HepG2 (cell line): ENCODE data around the gene MIDN. TPM values are rescaled to one million over a fixed set of nuclear protein-coding genes. Genes with fewer than 3 reads are reported as not detected.
A peak's percentile ranks its signal among the peaks of the same experiment; 100 is the strongest.

ENCODE experiments used
- ARHGAP35 ChIP-seq: sonication (generic); formaldehyde crosslinking; IDR thresholded peaks from 2 replicates; pipeline ENCODE4 v1.9.0; 2022; ENCODE audit warnings: mild to moderate bottlenecking, inconsistent platforms, moderate library complexity, missing genetic modification reagents, borderline replicate concordance
- CC2D1A ChIP-seq: sonication (generic); formaldehyde crosslinking; IDR thresholded peaks from 2 replicates; pipeline ENCODE4 v1.8.1; 2023; ENCODE audit warnings: mild to moderate bottlenecking, missing genetic modification reagents
- CREB1 ChIP-seq, 2 experiments: fragments of 450-650 bp in 1 of 2; IDR thresholded peaks; 2 replicates each; pipeline ENCODE4 v1.6.1; 2016 to 2017; ENCODE audit warnings: control low read depth in 1 of 2, mild to moderate bottlenecking in 1 of 2, missing compliant biosample characterization in 1 of 2, missing genetic modification characterization in 1 of 2
- EED ChIP-seq: sonication (generic); formaldehyde crosslinking; IDR thresholded peaks from 2 replicates; pipeline ENCODE4 v1.5.0; 2020; ENCODE audit warnings: mild to moderate bottlenecking, missing genetic modification reagents
- HDAC2 ChIP-seq: sonication (generic); formaldehyde crosslinking; IDR thresholded peaks from 2 replicates; pipeline ENCODE4 v1.4.0; 2020; ENCODE audit warnings: missing genetic modification reagents
- HNRNPH1 ChIP-seq: fragments of 200-400 bp; formaldehyde crosslinking; optimal IDR thresholded peaks from 2 replicates; pipeline ENCODE3; 2017; ENCODE audit warnings: mild to moderate bottlenecking, low read depth, low read length
- NCOA1 ChIP-seq: sonication (generic); formaldehyde crosslinking; IDR thresholded peaks from 2 replicates; pipeline ENCODE4 v1.9.0; 2021; ENCODE audit warnings: missing genetic modification reagents
- NONO ChIP-seq, 2 experiments: fragments of 450-650 bp in 1 of 2; sonication (generic) in 1 of 2; formaldehyde crosslinking in 1 of 2; IDR thresholded peaks in 1 of 2; conservative IDR thresholded peaks in 1 of 2; 2 replicates each; pipeline versions ENCODE4 v1.6.1 to v1.8.0; 2017 to 2022; ENCODE audit warnings: mild to moderate bottlenecking in 1 of 2, missing genetic modification reagents in 1 of 2, moderate library complexity in 1 of 2
- PHF20 ChIP-seq: sonication (generic); formaldehyde crosslinking; IDR thresholded peaks from 2 replicates; pipeline ENCODE4 v1.5.0; 2020; ENCODE audit warnings: mild to moderate bottlenecking, missing genetic modification reagents
- ZNF7 ChIP-seq: IDR thresholded peaks from 2 replicates; pipeline ENCODE4 v1.6.1; 2016; ENCODE audit warnings: missing biosample characterization, missing genetic modification reagents
- polyA plus RNA-seq, 8 experiments: library from polyadenylated mRNA; depleted of rRNA in 3 of 8; stranded (reverse) in 7 of 8; unstranded in 1 of 8; fragments of >200 nt; fragmentation: Illumina TruSeq in 4 of 8; extraction: Trizol in 4 of 8; gene quantifications; 2 replicates each; pipeline versions ENCODE4 v1.2.1 to v1.2.3, GENCODE V29; 2011 to 2016; ENCODE audit warnings: low read depth in 4 of 8, missing spikeins in 1 of 8, mixed read lengths in 1 of 8; ENCODE audit not compliant: insufficient read depth in 1 of 8
- total RNA-seq, 5 experiments: library from RNA; depleted of rRNA; stranded (reverse); fragments of >200 nt; fragmentation: Illumina TruSeq; extraction: Trizol; gene quantifications; 2 replicates each; pipeline ENCODE4 v1.2.3, GENCODE V29; 2016; ENCODE audit warnings: low read depth in 1 of 5
- TF ChIP-seq, protein P1 (sequence below): sonication (generic); formaldehyde crosslinking; IDR thresholded peaks from 2 replicates; pipeline ENCODE4 v1.4.0; 2020; ENCODE audit warnings: missing genetic modification reagents, borderline replicate concordance
- TF ChIP-seq, protein P2 (sequence below): sonication (generic); formaldehyde crosslinking; IDR thresholded peaks from 2 replicates; pipeline ENCODE4 v1.4.0; 2020; ENCODE audit warnings: mild to moderate bottlenecking, missing genetic modification reagents
- TF ChIP-seq, protein P3 (sequence below): sonication (generic); formaldehyde crosslinking; IDR thresholded peaks from 2 replicates; pipeline ENCODE4 v1.4.0; 2020; ENCODE audit warnings: missing genetic modification reagents, low read depth, mild to moderate bottlenecking, borderline replicate concordance

The MIDN gene
- total and polyA plus RNA-seq, 2 of the 13 experiments (the other 11 are each of a cell fraction or from before 2014, with no cell fraction given), result 8.4 to 18.0 TPM

DNA sequence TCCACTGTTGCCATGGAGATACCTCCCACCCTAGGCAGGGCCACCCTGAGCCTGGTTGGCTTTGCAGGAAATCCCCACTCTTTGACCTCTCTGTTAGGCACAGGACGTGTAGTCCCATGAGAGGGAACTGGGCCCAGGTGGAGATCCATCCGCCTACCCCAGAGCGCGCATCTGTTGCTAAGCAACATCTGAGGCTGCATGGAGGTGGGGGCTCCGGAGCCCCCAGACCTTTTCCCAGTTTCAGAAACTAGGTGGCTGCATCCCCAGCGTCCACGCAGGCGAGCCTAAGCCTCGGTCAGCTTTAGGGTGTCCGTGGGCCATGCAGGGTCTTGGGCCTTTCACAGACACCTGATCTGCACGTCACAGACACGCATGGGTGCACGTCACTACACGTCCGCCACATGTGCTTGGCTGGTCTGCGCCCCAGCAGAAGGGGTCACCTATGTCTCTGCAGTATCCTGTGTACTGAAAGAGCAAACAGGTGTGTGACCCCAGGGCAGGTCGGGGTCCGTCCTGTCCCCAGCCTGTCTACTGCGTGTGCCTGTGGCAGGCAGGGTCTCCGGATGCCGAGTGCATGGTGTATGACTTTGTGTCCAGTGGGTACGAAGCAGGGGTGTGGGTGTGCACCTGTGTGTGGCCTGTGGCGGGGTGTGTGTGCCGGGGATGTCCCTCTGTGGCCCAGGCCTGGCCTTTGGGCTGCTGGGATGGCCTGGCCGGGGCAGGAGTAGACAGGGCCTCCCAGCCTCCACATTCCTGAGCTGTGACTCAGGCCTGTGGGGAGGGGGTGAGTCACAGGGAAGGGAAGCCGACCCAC, 16.6 kb downstream of the MIDN start (continued):
- TF ChIP-seq HNRNPH1, result no peak
- no peak for TF ChIP-seq PHF20 (CRISPR knock-in tag)
- no peak for TF ChIP-seq NCOA1 (CRISPR knock-in tag)
- TF ChIP-seq, protein P1, sequence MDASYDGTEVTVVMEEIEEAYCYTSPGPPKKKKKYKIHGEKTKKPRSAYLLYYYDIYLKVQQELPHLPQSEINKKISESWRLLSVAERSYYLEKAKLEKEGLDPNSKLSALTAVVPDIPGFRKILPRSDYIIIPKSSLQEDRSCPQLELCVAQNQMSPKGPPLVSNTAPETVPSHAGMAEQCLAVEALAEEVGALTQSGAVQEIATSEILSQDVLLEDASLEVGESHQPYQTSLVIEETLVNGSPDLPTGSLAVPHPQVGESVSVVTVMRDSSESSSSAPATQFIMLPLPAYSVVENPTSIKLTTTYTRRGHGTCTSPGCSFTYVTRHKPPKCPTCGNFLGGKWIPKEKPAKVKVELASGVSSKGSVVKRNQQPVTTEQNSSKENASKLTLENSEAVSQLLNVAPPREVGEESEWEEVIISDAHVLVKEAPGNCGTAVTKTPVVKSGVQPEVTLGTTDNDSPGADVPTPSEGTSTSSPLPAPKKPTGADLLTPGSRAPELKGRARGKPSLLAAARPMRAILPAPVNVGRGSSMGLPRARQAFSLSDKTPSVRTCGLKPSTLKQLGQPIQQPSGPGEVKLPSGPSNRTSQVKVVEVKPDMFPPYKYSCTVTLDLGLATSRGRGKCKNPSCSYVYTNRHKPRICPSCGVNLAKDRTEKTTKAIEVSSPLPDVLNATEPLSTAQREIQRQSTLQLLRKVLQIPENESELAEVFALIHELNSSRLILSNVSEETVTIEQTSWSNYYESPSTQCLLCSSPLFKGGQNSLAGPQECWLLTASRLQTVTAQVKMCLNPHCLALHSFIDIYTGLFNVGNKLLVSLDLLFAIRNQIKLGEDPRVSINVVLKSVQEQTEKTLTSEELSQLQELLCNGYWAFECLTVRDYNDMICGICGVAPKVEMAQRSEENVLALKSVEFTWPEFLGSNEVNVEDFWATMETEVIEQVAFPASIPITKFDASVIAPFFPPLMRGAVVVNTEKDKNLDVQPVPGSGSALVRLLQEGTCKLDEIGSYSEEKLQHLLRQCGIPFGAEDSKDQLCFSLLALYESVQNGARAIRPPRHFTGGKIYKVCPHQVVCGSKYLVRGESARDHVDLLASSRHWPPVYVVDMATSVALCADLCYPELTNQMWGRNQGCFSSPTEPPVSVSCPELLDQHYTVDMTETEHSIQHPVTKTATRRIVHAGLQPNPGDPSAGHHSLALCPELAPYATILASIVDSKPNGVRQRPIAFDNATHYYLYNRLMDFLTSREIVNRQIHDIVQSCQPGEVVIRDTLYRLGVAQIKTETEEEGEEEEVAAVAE (CRISPR knock-in tag), result no peak
- no peak for TF ChIP-seq ZNF7 (CRISPR knock-in tag)
- TF ChIP-seq, protein P2, sequence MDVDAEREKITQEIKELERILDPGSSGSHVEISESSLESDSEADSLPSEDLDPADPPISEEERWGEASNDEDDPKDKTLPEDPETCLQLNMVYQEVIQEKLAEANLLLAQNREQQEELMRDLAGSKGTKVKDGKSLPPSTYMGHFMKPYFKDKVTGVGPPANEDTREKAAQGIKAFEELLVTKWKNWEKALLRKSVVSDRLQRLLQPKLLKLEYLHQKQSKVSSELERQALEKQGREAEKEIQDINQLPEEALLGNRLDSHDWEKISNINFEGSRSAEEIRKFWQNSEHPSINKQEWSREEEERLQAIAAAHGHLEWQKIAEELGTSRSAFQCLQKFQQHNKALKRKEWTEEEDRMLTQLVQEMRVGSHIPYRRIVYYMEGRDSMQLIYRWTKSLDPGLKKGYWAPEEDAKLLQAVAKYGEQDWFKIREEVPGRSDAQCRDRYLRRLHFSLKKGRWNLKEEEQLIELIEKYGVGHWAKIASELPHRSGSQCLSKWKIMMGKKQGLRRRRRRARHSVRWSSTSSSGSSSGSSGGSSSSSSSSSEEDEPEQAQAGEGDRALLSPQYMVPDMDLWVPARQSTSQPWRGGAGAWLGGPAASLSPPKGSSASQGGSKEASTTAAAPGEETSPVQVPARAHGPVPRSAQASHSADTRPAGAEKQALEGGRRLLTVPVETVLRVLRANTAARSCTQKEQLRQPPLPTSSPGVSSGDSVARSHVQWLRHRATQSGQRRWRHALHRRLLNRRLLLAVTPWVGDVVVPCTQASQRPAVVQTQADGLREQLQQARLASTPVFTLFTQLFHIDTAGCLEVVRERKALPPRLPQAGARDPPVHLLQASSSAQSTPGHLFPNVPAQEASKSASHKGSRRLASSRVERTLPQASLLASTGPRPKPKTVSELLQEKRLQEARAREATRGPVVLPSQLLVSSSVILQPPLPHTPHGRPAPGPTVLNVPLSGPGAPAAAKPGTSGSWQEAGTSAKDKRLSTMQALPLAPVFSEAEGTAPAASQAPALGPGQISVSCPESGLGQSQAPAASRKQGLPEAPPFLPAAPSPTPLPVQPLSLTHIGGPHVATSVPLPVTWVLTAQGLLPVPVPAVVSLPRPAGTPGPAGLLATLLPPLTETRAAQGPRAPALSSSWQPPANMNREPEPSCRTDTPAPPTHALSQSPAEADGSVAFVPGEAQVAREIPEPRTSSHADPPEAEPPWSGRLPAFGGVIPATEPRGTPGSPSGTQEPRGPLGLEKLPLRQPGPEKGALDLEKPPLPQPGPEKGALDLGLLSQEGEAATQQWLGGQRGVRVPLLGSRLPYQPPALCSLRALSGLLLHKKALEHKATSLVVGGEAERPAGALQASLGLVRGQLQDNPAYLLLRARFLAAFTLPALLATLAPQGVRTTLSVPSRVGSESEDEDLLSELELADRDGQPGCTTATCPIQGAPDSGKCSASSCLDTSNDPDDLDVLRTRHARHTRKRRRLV (CRISPR knock-in tag), result no peak
- TF ChIP-seq, protein P3, sequence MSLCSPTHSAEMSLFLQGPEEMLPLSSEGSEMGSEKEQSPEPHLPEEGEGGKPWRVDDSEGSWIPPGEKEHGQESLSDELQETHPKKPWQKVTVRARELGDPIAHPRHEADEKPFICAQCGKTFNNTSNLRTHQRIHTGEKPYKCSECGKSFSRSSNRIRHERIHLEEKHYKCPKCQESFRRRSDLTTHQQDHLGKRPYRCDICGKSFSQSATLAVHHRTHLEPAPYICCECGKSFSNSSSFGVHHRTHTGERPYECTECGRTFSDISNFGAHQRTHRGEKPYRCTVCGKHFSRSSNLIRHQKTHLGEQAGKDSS, result no peak; the same call in 1 of the 2 replicates
- TF ChIP-seq HDAC2 (CRISPR knock-in tag), result peak; percentile 74; the same call in 1 of the 2 replicates
- no peak for TF ChIP-seq EED (CRISPR knock-in tag)
- 0 out of 2 replicates have a peak, but pooled peaks have one; percentile 54 for TF ChIP-seq ARHGAP35 (CRISPR knock-in tag)
- TF ChIP-seq NONO (IDR thresholded peaks at IDR 0.05), result no peak
- TF ChIP-seq NONO (CRISPR knock-in tag; conservative IDR thresholded peaks at IDR 0.05), result peak; percentile 89
- 0 out of 2 replicates have a peak, but pooled peaks have one; percentile 49 for TF ChIP-seq CC2D1A (CRISPR knock-in tag)
- TF ChIP-seq CREB1 (IDR thresholded peaks at IDR 0.05), result peak; percentile 75
- peak; percentile 42 for TF ChIP-seq CREB1 (CRISPR knock-in tag; IDR thresholded peaks at IDR 0.05)
